ENCODE data around the gene OR2H2. TPM values are rescaled to one million over a fixed set of nuclear protein-coding genes. Genes with fewer than 3 reads are reported as not detected.
A peak's percentile ranks its signal among the peaks of the same experiment; 100 is the strongest.

Gene OR2H2
- total RNA-seq, result not detected

GRCh38 chr6:29584821-29585220 lies at the start of gene OR2H2:
Gene OR2H2, plus strand, starts transcription at chr6:29585121. Its CDS starts 2,824 bp downstream, at chr6:29587945.
- Histone ChIP-seq H3K4me1 (no peaks in the 10 kb centered on the region), H3K36me3 (no peaks in the 10 kb centered on the region), H3K27ac (no peak within 1 kb of the TSS), H3K9me3 (no peaks in the 10 kb centered on the region), H3K27me3 (peaks cover 21% of the 10 kb centered on the region), H3K4me3 (no peak within 1 kb of the TSS)
- TF ChIP-seq CTCF (IDR thresholded peaks at IDR 0.05) (no peak), POLR2AphosphoS5 (IDR thresholded peaks at IDR 0.05) (no peak), EP300 (IDR thresholded peaks at IDR 0.05) (no peak), POLR2A (IDR thresholded peaks at IDR 0.05) (no peak)
- ATAC-seq, result no peak

DNA sequence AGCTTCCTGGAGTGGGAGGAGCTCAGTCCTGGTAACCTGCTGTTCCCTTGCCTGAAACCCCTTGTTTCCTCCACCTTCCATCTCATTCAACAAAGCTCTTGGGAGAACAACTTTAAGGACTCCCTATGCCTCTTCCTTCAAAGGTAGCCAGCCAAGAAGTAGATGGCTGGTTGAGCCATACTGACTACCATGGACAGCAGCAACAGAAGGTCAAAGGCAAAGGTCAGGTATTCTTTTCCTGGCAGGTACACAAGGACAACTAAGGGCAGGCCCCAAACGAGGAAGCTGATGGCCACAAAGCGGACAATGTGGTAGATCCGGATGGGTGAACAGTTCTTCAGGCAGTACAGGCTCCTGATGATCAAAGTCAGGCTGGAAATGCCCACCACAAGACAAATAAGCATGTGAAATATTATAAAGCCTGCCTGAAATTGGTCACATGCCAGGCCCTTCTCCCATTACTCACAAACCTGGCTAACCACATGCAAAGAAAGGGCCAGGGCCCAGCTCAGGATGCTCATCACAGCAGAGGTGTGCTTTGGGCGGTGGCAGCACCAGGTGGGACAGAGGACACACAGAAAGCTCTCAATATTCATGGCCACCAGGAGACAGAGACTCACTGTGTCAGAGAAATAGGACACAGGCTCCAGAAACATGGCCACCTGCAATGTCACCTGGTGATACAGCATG lies 47.1 kb upstream of the OR2H2 start:
- Histone ChIP-seq H3K4me3 (no peak overlapping the region), H3K27ac (no peak overlapping the region), H3K4me1 (no peaks in the 10 kb centered on the region), H3K9me3 (no peaks in the 10 kb centered on the region), H3K27me3 (peaks cover 9% of the 10 kb centered on the region), H3K36me3 (no peaks in the 10 kb centered on the region)
- ATAC-seq, result no peak
- WGBS, 2 donors (ENCODE audit: low coverage in 1 of 2), result 73 to 100% methylated on average over 1 to 3 of the region's 4 CpGs
- TF ChIP-seq POLR2A (IDR thresholded peaks at IDR 0.05), result no peak
- TF ChIP-seq POLR2AphosphoS5 (IDR thresholded peaks at IDR 0.05), result no peak
- no peak for TF ChIP-seq EP300 (IDR thresholded peaks at IDR 0.05)
- no peak for TF ChIP-seq CTCF (IDR thresholded peaks at IDR 0.05)

DNA sequence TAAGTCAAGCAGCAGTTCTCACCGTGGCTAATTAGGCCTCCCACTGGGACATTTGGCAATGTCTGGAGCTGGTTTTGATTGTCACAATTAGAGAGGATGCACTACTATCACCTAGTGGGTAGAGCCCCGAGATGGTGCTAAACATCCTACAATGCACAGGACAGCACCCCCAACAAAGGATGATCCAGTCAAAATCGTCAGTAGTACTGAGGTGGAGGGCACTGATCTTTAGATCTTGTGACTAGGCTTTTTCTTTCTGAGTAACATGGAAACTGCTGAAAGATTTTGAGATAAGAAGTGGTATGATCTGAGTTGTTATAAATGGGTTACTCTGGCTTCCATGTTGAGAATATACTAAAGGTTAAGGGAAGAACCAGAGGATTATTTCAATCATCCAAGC lies 37.3 kb upstream of the OR2H2 start:
- H3K27me3 ChIP-seq, result no peaks in the 10 kb centered on the region
- H3K27ac ChIP-seq, result no peak overlapping the region
- WGBS, 2 donors (ENCODE audit: low coverage in 1 of 2), result 45% methylated on average over 2 of the region's 3 CpGs; no CpG with 5 or more reads in 1 of the 2 donors
- H3K9me3 ChIP-seq, result peaks cover 0 to 4% (median 0%) of the 10 kb centered on the region in 3 donors
- H3K4me1 ChIP-seq, result peaks cover 0 to 3% (median 0%) of the 10 kb centered on the region in 3 donors
- no peak overlapping the region for H3K4me3 ChIP-seq
- TF ChIP-seq POLR2A (IDR thresholded peaks at IDR 0.05) (no peak), EP300 (IDR thresholded peaks at IDR 0.05) (no peak), POLR2AphosphoS5 (IDR thresholded peaks at IDR 0.05) (no peak), CTCF (IDR thresholded peaks at IDR 0.05) (no peak)
- H3K36me3 ChIP-seq, result no peaks in the 10 kb centered on the region
- no peak for ATAC-seq

GRCh38 chr6:29552512-29553051 lies 32.3 kb upstream of the OR2H2 start:
- peak overlapping the region in 2 of 4 donors; percentile 49 to 50 for H3K27ac ChIP-seq
- WGBS, 2 donors (ENCODE audit: low coverage in 1 of 2), result 17 to 20% methylated on average over 5 of the region's 5 CpGs
- ATAC-seq, result peak; percentile 68
- peaks cover 48% of the 10 kb centered on the region for H3K27me3 ChIP-seq
- H3K36me3 ChIP-seq, result no peaks in the 10 kb centered on the region
- H3K4me3 ChIP-seq, result peak overlapping the region; percentile 7 to 51
- H3K9me3 ChIP-seq, result no peaks in the 10 kb centered on the region
- peaks cover 0 to 22% (median 12%) of the 10 kb centered on the region in 3 donors for H3K4me1 ChIP-seq
- no peak for TF ChIP-seq EP300 (IDR thresholded peaks at IDR 0.05)
- no peak for TF ChIP-seq POLR2A (IDR thresholded peaks at IDR 0.05)
- TF ChIP-seq POLR2AphosphoS5 (IDR thresholded peaks at IDR 0.05), result no peak
- TF ChIP-seq CTCF (IDR thresholded peaks at IDR 0.05), result no peak
